Panc1 (cell line): ENCODE data around the gene KCNQ1.

Experiments used
- CTCF ChIP-seq: fragments of 450-650 bp; IDR thresholded peaks from 2 replicates; pipeline ENCODE4 v1.5.1; 2017; ENCODE audit warnings: mild to moderate bottlenecking
- POLR2AphosphoS5 ChIP-seq: IDR thresholded peaks from 2 replicates; pipeline ENCODE4 v1.6.1; 2012; ENCODE audit warnings: mild to moderate bottlenecking, low read depth, low read length, moderate library complexity
- REST ChIP-seq, 2 experiments: IDR thresholded peaks; 2 replicates each; pipeline ENCODE4 v1.6.1; 2011 to 2012; ENCODE audit warnings: low read depth in 2 of 2, control low read depth in 1 of 2, low read length in 1 of 2, mild to moderate bottlenecking in 1 of 2, moderate library complexity in 1 of 2; ENCODE audit not compliant: insufficient read depth in 1 of 2
- SIN3A ChIP-seq: IDR thresholded peaks from 2 replicates; pipeline ENCODE4 v1.6.1; 2012; ENCODE audit warnings: low read depth, mild to moderate bottlenecking, low read length, moderate library complexity, borderline replicate concordance; ENCODE audit not compliant: insufficient read depth

GRCh38 chr11:2651826-2652271 is 207.0 kb downstream of the KCNQ1 start:
- TF ChIP-seq CTCF (no peak), POLR2AphosphoS5 (no peak), SIN3A (no peak), REST (IDR thresholded peaks at IDR 0.05; ENCODE audit: insufficient read depth in 1 of 2, low read depth in 2 of 2, low read length in 1 of 2) (no peak)
